OCI-LY7 (cell line): ENCODE measurements around the gene NFIX. TPM values are rescaled to one million over a fixed set of nuclear protein-coding genes. Genes with fewer than 3 reads are reported as not detected.

ENCODE experiments used
- BruUV-seq: library from RNA; stranded (reverse); fragments of 400-500 nt; replicated peaks from 2 replicates; lab custom pipeline; 2021; lab: Mats Ljungman, UMichigan
- CTCF ChIA-PET: fragments of 300-600 bp; sonication (Branson Sonifier 250); formaldehyde crosslinking; loops from one replicate; lab custom pipeline; 2022; ENCODE audit warnings: antibody characterized with exemption; ENCODE audit not compliant: unreplicated experiment; lab: Charles Lee
- POLR2A ChIA-PET: fragments of 300-600 bp; sonication (Branson Sonifier 250); formaldehyde crosslinking; loops from one replicate; lab custom pipeline; 2022; ENCODE audit warnings: antibody characterized with exemption; lab: Charles Lee
- DNase-seq: peaks from one replicate; pipeline ENCODE4 v3.0.0-alpha.2; 2015; ENCODE audit warnings: low spot score
- H2AFZ ChIP-seq: fragments of 200-600 bp; sonication (generic), shearing (Covaris generic); 2 replicates; pipeline ENCODE4 v1.6.1; 2014; ENCODE audit warnings: mild to moderate bottlenecking, antibody characterized with exemption, low read length, moderate library complexity
- H3K27ac ChIP-seq: fragments of 200-600 bp; sonication (generic); 2 replicates; pipeline ENCODE4 v1.5.1; 2014; ENCODE audit warnings: mixed run types, low read depth, mild to moderate bottlenecking, moderate library complexity, low read length, inconsistent platforms; ENCODE audit not compliant: poor library complexity, severe bottlenecking
- H3K36me3 ChIP-seq: fragments of 200-600 bp; sonication (generic); 2 replicates; pipeline ENCODE4 v1.6.1; 2014; ENCODE audit warnings: mild to moderate bottlenecking, antibody characterized with exemption, low read length, moderate library complexity, mixed read lengths; ENCODE audit not compliant: insufficient read depth
- H3K4me1 ChIP-seq: fragments of 200-600 bp; sonication (generic); 2 replicates; pipeline ENCODE4 v1.5.1; 2014; ENCODE audit warnings: mild to moderate bottlenecking, low read length; ENCODE audit not compliant: insufficient read depth, poor library complexity, severe bottlenecking
- H3K4me2 ChIP-seq: fragments of 200-600 bp; sonication (generic); 2 replicates; pipeline ENCODE4 v1.6.1; 2014; ENCODE audit warnings: mild to moderate bottlenecking, low read length
- H3K4me3 ChIP-seq: fragments of 200-600 bp; sonication (generic); 2 replicates; pipeline ENCODE4 v1.5.1; 2014; ENCODE audit warnings: mild to moderate bottlenecking, low read depth, low read length; ENCODE audit not compliant: poor library complexity, severe bottlenecking
- H3K79me2 ChIP-seq: fragments of 200-600 bp; sonication (generic); 2 replicates; pipeline ENCODE4 v1.6.1; 2016; ENCODE audit warnings: low read depth, mild to moderate bottlenecking, low read length, moderate library complexity, mixed read lengths; ENCODE audit not compliant: insufficient read depth
- H3K9me2 ChIP-seq: fragments of 200-600 bp; sonication (generic); 2 replicates; pipeline ENCODE4 v1.6.1; 2016; ENCODE audit warnings: mild to moderate bottlenecking, low read length, mixed read lengths; ENCODE audit not compliant: insufficient read depth
- H3K9me3 ChIP-seq: fragments of 200-600 bp; sonication (generic); 2 replicates; pipeline ENCODE4 v1.6.1; 2014; ENCODE audit warnings: mild to moderate bottlenecking, mixed run types, low read length, mixed read lengths
- H4K20me1 ChIP-seq: fragments of 200-600 bp; sonication (generic); 2 replicates; pipeline ENCODE4 v1.6.1; 2014; ENCODE audit warnings: mild to moderate bottlenecking, antibody characterized with exemption, low read length, moderate library complexity, mixed read lengths; ENCODE audit not compliant: insufficient read depth
- EZH2phosphoT487 ChIP-seq: fragments of 200-600 bp; sonication (generic); IDR thresholded peaks from 2 replicates; pipeline ENCODE4 v1.6.1; 2018; ENCODE audit warnings: low read depth, borderline replicate concordance, mild to moderate bottlenecking, mixed run types, antibody characterized with exemption, low read length, moderate library complexity, mixed read lengths
- intact Hi-C: fragments of 100-400 bp; cut with micrococcal nuclease; formaldehyde crosslinking; loops from one replicate; pipeline ENCODE4 v1.10.0; 2022; ENCODE audit not compliant: unreplicated experiment
- total RNA-seq, 2 experiments: library from RNA; depleted of rRNA in 1 of 2; stranded (reverse); fragments of >200 nt in 1 of 2; shearing (Covaris generic) in 1 of 2; gene quantifications; 2 replicates each; pipeline ENCODE4 v1.2.3, GENCODE V29; 2014 to 2022
- TF ChIP-seq, protein P1 (sequence below): fragments of 200-600 bp; sonication (generic); conservative IDR thresholded peaks from 2 replicates; pipeline ENCODE4 v1.5.1; 2014; ENCODE audit warnings: mild to moderate bottlenecking, antibody characterized with exemption, low read length, moderate library complexity, mixed read lengths

NFIX gene
- total RNA-seq, 2 experiments from 2014 or later = 0.16 to 0.72 TPM

DNA sequence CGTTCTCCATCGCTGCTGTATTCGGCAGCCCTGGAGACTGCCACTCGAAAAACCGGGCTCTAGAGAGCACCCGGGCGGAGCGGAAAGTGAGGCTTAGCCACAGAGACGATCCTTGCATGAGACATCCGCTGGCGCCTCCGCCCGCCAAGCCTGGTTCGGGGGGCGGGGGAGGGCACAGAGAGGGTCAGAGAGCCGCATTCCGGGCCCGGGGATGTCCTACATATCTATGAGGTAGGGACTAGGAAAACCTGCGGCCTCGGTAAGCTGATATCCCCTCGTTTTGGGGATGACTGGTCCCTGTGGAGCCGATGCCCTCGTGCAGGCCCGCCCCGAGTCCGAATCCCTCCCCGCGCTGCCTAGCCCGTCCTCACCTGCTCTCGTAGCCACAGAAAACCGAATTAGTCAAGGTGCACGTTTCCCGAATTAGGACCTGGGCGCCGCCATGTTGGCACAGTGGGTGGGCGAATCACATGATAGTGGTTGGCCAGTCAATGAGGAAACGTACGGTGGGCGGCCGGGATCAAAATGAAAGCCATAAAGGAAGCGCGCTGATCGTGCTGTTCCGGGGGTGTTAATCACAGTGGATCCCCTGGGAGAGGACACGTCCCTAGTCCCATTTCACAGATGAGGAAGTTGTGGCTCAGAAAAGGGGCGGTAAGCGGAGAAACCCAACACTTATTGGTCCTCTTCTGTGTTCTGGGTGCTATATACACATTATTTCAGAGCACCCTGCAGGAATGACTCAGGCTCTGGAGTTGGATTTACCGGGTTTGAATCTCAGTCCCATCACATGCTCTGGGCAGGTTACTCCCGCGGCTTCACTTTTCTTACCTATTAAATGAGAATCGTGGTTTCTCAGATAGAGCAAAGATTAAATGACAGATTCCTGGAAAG lies 121.3 kb downstream of the NFIX start, which contains the start of gene TRMT1:
TRMT1 (minus strand) TSS at position 459 of the 894 bp plus-strand sequence; CDS start at position 118, 341 bp downstream.
- intact Hi-C loops = loop anchor here (1.0 kb wide), 1 partner anchor 14 kb away; the partner anchor contains the start of gene LYL1
- no peaks in the 10 kb centered on the region for H3K9me3 ChIP-seq
- peak within 1 kb of the TSS; percentile 90 for H3K4me3 ChIP-seq
- ChIA-PET CTCF (no interaction called here), POLR2A (interaction anchor here (0.6 to 1.4 kb wide), 3 partner anchors 13 to 58 kb away, joined by 3 read pairs; no protein-coding TSS in a partner anchor)
- peaks cover 34% of the 10 kb centered on the region for H3K4me1 ChIP-seq
- peak; percentile 95 for DNase-seq
- peak within 1 kb of the TSS; percentile 75 for H3K27ac ChIP-seq
- H3K9me2 ChIP-seq = no peaks in the 10 kb centered on the region
- peaks cover 54% of the 10 kb centered on the region for H3K79me2 ChIP-seq
- TSS peak; percentile 87 for BruUV-seq
- H3K36me3 ChIP-seq = peaks cover 28% of the 10 kb centered on the region
- TF ChIP-seq, protein P1, sequence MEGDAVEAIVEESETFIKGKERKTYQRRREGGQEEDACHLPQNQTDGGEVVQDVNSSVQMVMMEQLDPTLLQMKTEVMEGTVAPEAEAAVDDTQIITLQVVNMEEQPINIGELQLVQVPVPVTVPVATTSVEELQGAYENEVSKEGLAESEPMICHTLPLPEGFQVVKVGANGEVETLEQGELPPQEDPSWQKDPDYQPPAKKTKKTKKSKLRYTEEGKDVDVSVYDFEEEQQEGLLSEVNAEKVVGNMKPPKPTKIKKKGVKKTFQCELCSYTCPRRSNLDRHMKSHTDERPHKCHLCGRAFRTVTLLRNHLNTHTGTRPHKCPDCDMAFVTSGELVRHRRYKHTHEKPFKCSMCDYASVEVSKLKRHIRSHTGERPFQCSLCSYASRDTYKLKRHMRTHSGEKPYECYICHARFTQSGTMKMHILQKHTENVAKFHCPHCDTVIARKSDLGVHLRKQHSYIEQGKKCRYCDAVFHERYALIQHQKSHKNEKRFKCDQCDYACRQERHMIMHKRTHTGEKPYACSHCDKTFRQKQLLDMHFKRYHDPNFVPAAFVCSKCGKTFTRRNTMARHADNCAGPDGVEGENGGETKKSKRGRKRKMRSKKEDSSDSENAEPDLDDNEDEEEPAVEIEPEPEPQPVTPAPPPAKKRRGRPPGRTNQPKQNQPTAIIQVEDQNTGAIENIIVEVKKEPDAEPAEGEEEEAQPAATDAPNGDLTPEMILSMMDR = no peak
- TF ChIP-seq EZH2phosphoT487 = no peak
- peaks cover 16% of the 10 kb centered on the region for H4K20me1 ChIP-seq
- peak within 1 kb of the TSS; percentile 58; the same call in 1 of the 2 replicates for H2AFZ ChIP-seq
- H3K4me2 ChIP-seq = peak within 1 kb of the TSS; percentile 76

DNA sequence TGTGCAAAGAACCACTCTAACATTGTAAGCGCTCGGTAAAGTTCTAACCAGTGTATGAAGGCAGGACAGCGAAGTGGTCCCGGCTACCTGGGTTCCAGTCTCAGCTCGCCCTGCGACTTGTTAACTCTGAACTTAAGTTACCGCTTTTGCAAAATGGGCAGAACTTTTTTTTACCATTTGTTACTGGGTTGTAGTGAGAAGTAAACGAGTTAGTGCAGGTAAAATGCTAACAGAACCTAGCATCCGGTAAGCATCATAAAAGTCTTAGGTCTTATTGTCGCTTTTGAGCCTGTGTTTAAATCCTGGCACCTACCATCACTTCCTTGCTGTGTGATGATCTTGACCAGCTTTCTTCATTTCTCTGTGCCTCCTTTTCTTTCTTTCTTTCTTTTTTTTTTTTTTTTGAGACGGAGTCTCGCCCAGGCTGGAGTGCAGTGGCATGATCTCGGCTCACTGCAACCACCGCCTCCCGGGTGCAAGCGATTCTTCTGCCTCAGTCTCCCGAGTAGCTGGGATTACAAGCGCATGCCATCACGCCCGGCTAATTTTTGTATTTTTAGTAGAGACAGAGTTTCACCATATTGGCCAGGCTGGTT lies 122.0 kb downstream of the NFIX start:
- POLR2A ChIA-PET = interaction anchor here (0.6 to 1.4 kb wide), 5 partner anchors 9 to 57 kb away, joined by 3 to 8 read pairs (median 3); no protein-coding TSS in a partner anchor
- peaks cover 32% of the 10 kb centered on the region for H3K36me3 ChIP-seq
- H3K27ac ChIP-seq = peak overlapping the region; percentile 75
- H2AFZ ChIP-seq = peak overlapping the region; percentile 58; the same call in 1 of the 2 replicates
- no TSS peak for BruUV-seq
- peak overlapping the region; percentile 76 for H3K4me2 ChIP-seq
- H3K4me1 ChIP-seq = peaks cover 34% of the 10 kb centered on the region
- no peaks in the 10 kb centered on the region for H3K9me2 ChIP-seq
- peaks cover 62% of the 10 kb centered on the region for H3K79me2 ChIP-seq
- no peak for DNase-seq
- CTCF ChIA-PET = interaction anchor here (0.6 kb wide), 1 partner anchor 12 kb away, joined by 3 read pairs; no protein-coding TSS in a partner anchor
- no peak for TF ChIP-seq EZH2phosphoT487
- TF ChIP-seq, protein P1 = no peak
- intact Hi-C loops = no loop called here
- H4K20me1 ChIP-seq = peaks cover 16% of the 10 kb centered on the region
- peak overlapping the region; percentile 90 for H3K4me3 ChIP-seq
- no peaks in the 10 kb centered on the region for H3K9me3 ChIP-seq
